Esophagus muscularis mucosa (tissue), 3 donors: ENCODE data around the gene MRPL48.

Experiments used
- EP300 ChIP-seq: sonication (generic); formaldehyde crosslinking; IDR thresholded peaks from one replicate; pipeline ENCODE4 v1.6.1; 2017; ENCODE audit warnings: antibody characterized with exemption
- POLR2A ChIP-seq: fragments of 450-650 bp; IDR thresholded peaks from one replicate; pipeline ENCODE4 v1.6.1; 2017; ENCODE audit warnings: antibody characterized with exemption, moderate library complexity, mild to moderate bottlenecking, low read depth
- POLR2AphosphoS5 ChIP-seq, 2 donors: sonication (generic); formaldehyde crosslinking; IDR thresholded peaks; one replicate each; pipeline ENCODE4 v1.6.1; 2017; ENCODE audit warnings: antibody characterized with exemption in 2 of 2

GRCh38 chr11:73913472-73913871 is 125.8 kb downstream of the MRPL48 start:
- no peak for TF ChIP-seq POLR2A
- no peak for TF ChIP-seq POLR2AphosphoS5 (IDR thresholded peaks at IDR 0.05)
- TF ChIP-seq EP300, result no peak
